GM10248 (cell line): ENCODE measurements around the gene TRIP10.

ENCODE experiments used
- CTCF ChIA-PET: fragments of 300-600 bp; sonication (Branson Sonifier 250); formaldehyde crosslinking; extraction: SDS; loops from one replicate; lab custom pipeline; 2021; ENCODE audit warnings: antibody characterized with exemption; lab: Yijun Ruan, JAX
- POLR2A ChIA-PET: fragments of 350-650 bp; sonication (Branson Sonifier 250); formaldehyde crosslinking; extraction: SDS; loops from one replicate; lab custom pipeline; 2020; ENCODE audit warnings: antibody characterized with exemption; lab: Yijun Ruan, JAX
- DNase-seq: peaks from one replicate; pipeline ENCODE4 v3.0.0; 2012; ENCODE audit errors: extremely low spot score
- TF ChIP-seq, protein P1 (sequence below): IDR thresholded peaks from 2 replicates; pipeline ENCODE4 v1.5.1; 2012; ENCODE audit warnings: mild to moderate bottlenecking, low read depth; ENCODE audit errors: extremely low read depth, missing control alignments, control extremely low read depth

Gene TRIP10

GRCh38 chr19:6730153-6730804, 9.2 kb upstream of the TRIP10 start:
- ChIA-PET CTCF (interaction anchor here (1.5 to 2.2 kb wide), 2 partner anchors 99 to 132 kb away, joined by 3 to 13 read pairs; no protein-coding TSS in a partner anchor), POLR2A (interaction anchor here (0.6 kb wide), 2 partner anchors 91 to 124 kb away, joined by 3 to 6 read pairs; no protein-coding TSS in a partner anchor)

GRCh38 chr19:6730941-6731670, 8.4 kb upstream of the TRIP10 start:
- CTCF ChIA-PET: interaction anchor here (1.5 kb wide), 1 partner anchor 100 kb away, joined by 3 read pairs; no protein-coding TSS in a partner anchor
- TF ChIP-seq, protein P1, sequence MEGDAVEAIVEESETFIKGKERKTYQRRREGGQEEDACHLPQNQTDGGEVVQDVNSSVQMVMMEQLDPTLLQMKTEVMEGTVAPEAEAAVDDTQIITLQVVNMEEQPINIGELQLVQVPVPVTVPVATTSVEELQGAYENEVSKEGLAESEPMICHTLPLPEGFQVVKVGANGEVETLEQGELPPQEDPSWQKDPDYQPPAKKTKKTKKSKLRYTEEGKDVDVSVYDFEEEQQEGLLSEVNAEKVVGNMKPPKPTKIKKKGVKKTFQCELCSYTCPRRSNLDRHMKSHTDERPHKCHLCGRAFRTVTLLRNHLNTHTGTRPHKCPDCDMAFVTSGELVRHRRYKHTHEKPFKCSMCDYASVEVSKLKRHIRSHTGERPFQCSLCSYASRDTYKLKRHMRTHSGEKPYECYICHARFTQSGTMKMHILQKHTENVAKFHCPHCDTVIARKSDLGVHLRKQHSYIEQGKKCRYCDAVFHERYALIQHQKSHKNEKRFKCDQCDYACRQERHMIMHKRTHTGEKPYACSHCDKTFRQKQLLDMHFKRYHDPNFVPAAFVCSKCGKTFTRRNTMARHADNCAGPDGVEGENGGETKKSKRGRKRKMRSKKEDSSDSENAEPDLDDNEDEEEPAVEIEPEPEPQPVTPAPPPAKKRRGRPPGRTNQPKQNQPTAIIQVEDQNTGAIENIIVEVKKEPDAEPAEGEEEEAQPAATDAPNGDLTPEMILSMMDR: no peak
- DNase-seq: no peak
- POLR2A ChIA-PET: interaction anchor here (0.6 kb wide), 1 partner anchor 125 kb away, joined by 6 read pairs; no protein-coding TSS in a partner anchor

More at GRCh38 chr19:6730153-6730804, 9.2 kb upstream of the TRIP10 start:
- TF ChIP-seq, protein P1: no peak
- DNase-seq: no peak

DNA sequence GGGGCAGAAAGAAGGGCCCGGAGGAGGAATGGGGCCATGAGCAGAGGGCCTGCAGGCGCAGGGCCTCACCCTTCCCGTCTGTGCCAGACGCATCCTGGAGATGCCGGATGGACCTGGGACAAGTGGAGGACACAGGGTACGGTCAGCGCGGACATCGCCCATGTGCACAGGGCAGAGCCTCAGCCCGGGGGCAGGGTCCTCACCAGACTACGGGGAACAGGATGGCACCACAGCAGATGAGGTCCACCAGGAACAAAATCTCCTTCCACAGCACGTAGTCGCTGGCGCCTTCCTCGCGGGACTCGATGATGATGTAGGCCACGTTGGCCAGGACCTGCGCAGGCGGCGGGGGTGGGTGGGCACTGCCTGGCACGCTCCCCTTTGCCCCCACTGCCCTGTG, 7.7 kb upstream of the TRIP10 start:
- no peak for DNase-seq
- CTCF ChIA-PET: no interaction called here
- POLR2A ChIA-PET: no interaction called here
- TF ChIP-seq, protein P1: no peak

DNA sequence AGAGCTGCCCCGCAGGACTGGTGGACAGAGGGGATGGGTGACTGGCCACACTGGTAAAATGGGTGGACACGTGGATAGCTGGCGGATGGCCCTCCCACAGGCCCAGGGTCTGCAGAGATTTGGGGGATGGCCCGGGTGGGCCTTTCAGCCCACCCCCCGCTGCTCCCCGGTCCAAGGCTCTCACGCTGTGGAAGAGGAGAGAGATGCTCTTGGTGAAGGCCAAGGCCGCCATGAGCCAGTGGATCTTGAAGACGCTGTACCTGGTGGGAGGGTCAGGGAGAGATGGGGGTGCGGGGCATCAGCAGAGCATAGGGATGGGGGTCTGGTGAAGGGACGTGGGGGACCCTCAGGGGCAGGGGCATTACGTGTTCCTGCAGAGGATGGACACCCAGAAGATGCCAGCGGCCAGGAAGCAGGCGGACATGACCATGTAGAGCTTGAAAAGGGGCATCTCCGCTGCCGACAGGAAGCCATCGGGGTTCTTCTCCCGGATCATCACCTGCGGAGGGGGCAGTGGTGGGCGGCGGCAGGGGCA, 6.6 kb upstream of the TRIP10 start:
- CTCF ChIA-PET: interaction anchor here (1.3 to 7.3 kb wide), 2 partner anchors 81 to 131 kb away, joined by 3 to 124 read pairs; no protein-coding TSS in a partner anchor
- TF ChIP-seq, protein P1: no peak
- POLR2A ChIA-PET: no interaction called here
- no peak for DNase-seq

- DNase-seq: no peak
- TF ChIP-seq, protein P1: peak; percentile 10
- ChIA-PET CTCF (interaction anchor here (1.3 to 7.3 kb wide), 2 partner anchors 82 to 130 kb away, joined by 3 to 124 read pairs; no protein-coding TSS in a partner anchor), POLR2A (no interaction called here)
Observed at GRCh38 chr19:6733338-6734095, 6.0 kb upstream of the TRIP10 start.

GRCh38 chr19:6734096-6734696, 5.3 kb upstream of the TRIP10 start:
- ChIA-PET POLR2A (no interaction called here), CTCF (interaction anchor here (7.3 kb wide), 1 partner anchor 130 kb away, joined by 124 read pairs; no protein-coding TSS in a partner anchor)
- DNase-seq: no peak
- TF ChIP-seq, protein P1: no peak
